Neural cell (in vitro differentiated cells): ENCODE results near the gene DNAJB12. TPM values are rescaled to one million over a fixed set of nuclear protein-coding genes. Genes with fewer than 3 reads are reported as not detected.

ENCODE experiments used
- H2AFZ ChIP-seq: fragments of 200-600, 300-800 bp; sonication (generic), shearing (Covaris generic); 2 replicates; pipeline ENCODE4 v1.6.0; 2014; ENCODE audit warnings: low read depth, mild to moderate bottlenecking, antibody characterized with exemption, low read length, moderate library complexity
- H3F3A ChIP-seq: fragments of 200-600 bp; shearing (Covaris generic); 2 replicates; pipeline ENCODE4 v1.6.1; 2016; ENCODE audit warnings: mild to moderate bottlenecking, moderate library complexity, mixed read lengths, antibody characterized with exemption, low read length; ENCODE audit not compliant: insufficient read depth, poor library complexity, severe bottlenecking
- H3K27ac ChIP-seq: fragments of 200-600, 300-800 bp; sonication (generic), shearing (Covaris generic); 2 replicates; pipeline ENCODE4 v1.5.1; 2014; ENCODE audit warnings: mild to moderate bottlenecking, low read length, moderate library complexity
- H3K27me3 ChIP-seq: fragments of 300-800, 200-600 bp; sonication (generic), shearing (Covaris generic); 2 replicates; pipeline ENCODE4 v1.6.0; 2014; ENCODE audit warnings: mild to moderate bottlenecking, low read depth, low read length, moderate library complexity; ENCODE audit not compliant: insufficient read depth
- H3K36me3 ChIP-seq: fragments of 300-800, 200-600 bp; sonication (generic), shearing (Covaris generic); 2 replicates; pipeline ENCODE4 v1.5.1; 2014; ENCODE audit warnings: mild to moderate bottlenecking, antibody characterized with exemption, low read length, moderate library complexity; ENCODE audit not compliant: insufficient read depth
- H3K4me2 ChIP-seq: fragments of 300-800, 200-600 bp; sonication (generic), shearing (Covaris generic); 2 replicates; pipeline ENCODE4 v1.6.0; 2014; ENCODE audit warnings: mild to moderate bottlenecking, low read length
- H3K4me3 ChIP-seq: fragments of 300-800, 200-600 bp; sonication (generic), shearing (Covaris generic); 2 replicates; pipeline ENCODE4 v1.5.1; 2014; ENCODE audit warnings: mild to moderate bottlenecking, low read length, moderate library complexity
- H3K79me2 ChIP-seq: fragments of 200-600 bp; shearing (Covaris generic); replicated peaks from 2 replicates; pipeline ENCODE4 v1.6.0; 2014; ENCODE audit warnings: mild to moderate bottlenecking, low read length, moderate library complexity; ENCODE audit not compliant: insufficient read depth
- H3K9ac ChIP-seq: fragments of 300-800, 200-600 bp; sonication (generic), shearing (Covaris generic); 2 replicates; pipeline ENCODE4 v1.6.1; 2016; ENCODE audit warnings: mild to moderate bottlenecking, low read length, mixed read lengths
- H3K9me2 ChIP-seq: fragments of 200-600 bp; shearing (Covaris generic); 2 replicates; pipeline ENCODE4 v1.6.1; 2016; ENCODE audit warnings: mild to moderate bottlenecking, low read length, mixed read lengths; ENCODE audit not compliant: insufficient read depth
- H3K9me3 ChIP-seq: fragments of 200-600, 300-800 bp; sonication (generic), shearing (Covaris generic); 2 replicates; pipeline ENCODE4 v1.6.1; 2016; ENCODE audit warnings: mild to moderate bottlenecking, mixed run types, low read length, moderate library complexity, mixed read lengths
- H4K20me1 ChIP-seq: fragments of 200-600 bp; shearing (Covaris generic); 2 replicates; pipeline ENCODE4 v1.6.1; 2016; ENCODE audit warnings: mild to moderate bottlenecking, mixed run types; ENCODE audit not compliant: insufficient read depth
- EP300 ChIP-seq: fragments of 450-650 bp; conservative IDR thresholded peaks from 2 replicates; pipeline ENCODE4 v1.6.1; 2014; ENCODE audit warnings: antibody characterized with exemption, mild to moderate bottlenecking, moderate library complexity; ENCODE audit not compliant: poor library complexity, severe bottlenecking
- EZH2 ChIP-seq: fragments of 200-600, 300-800 bp; shearing (Covaris generic), sonication (generic); IDR thresholded peaks from 2 replicates; pipeline ENCODE4 v1.6.1; 2014; ENCODE audit warnings: antibody characterized with exemption, low read length, borderline replicate concordance, mild to moderate bottlenecking; ENCODE audit not compliant: insufficient read depth, poor library complexity, severe bottlenecking
- MXI1 ChIP-seq: fragments of 450-650 bp; conservative IDR thresholded peaks from 2 replicates; pipeline ENCODE4 v1.6.1; 2014; ENCODE audit warnings: antibody characterized with exemption, mild to moderate bottlenecking; ENCODE audit not compliant: poor library complexity, severe bottlenecking
- POLR2AphosphoS5 ChIP-seq: IDR thresholded peaks from 2 replicates; pipeline ENCODE4 v1.6.1; 2012
- RAD21 ChIP-seq: fragments of 450-650 bp; conservative IDR thresholded peaks from 2 replicates; pipeline ENCODE4 v1.6.1; 2014; ENCODE audit warnings: antibody characterized with exemption, mild to moderate bottlenecking, moderate library complexity
- SMC3 ChIP-seq: fragments of 450-650 bp; conservative IDR thresholded peaks from 2 replicates; pipeline ENCODE4 v1.6.1; 2014; ENCODE audit warnings: antibody characterized with exemption, mild to moderate bottlenecking, moderate library complexity; ENCODE audit not compliant: poor library complexity
- TAF1 ChIP-seq: IDR thresholded peaks from 2 replicates; pipeline ENCODE4 v1.6.1; 2012; ENCODE audit warnings: low read depth
- polyA plus RNA-seq: library from polyadenylated mRNA; depleted of rRNA; stranded (reverse); fragments of >200 nt; gene quantifications from 2 replicates; pipeline ENCODE4 v1.2.3, GENCODE V29; 2014
- TF ChIP-seq, protein P1 (sequence below): IDR thresholded peaks from 2 replicates; pipeline ENCODE4 v1.6.1; 2012; ENCODE audit warnings: borderline replicate concordance
- TF ChIP-seq, protein P2 (sequence below): fragments of 450-650 bp; IDR thresholded peaks from 2 replicates; pipeline ENCODE4 v1.5.1; 2014; ENCODE audit warnings: antibody characterized with exemption, mild to moderate bottlenecking, moderate library complexity; ENCODE audit not compliant: poor library complexity, severe bottlenecking

The DNAJB12 gene
- polyA plus RNA-seq, 1 donor from 2014 or later, result 24.5 TPM

DNA sequence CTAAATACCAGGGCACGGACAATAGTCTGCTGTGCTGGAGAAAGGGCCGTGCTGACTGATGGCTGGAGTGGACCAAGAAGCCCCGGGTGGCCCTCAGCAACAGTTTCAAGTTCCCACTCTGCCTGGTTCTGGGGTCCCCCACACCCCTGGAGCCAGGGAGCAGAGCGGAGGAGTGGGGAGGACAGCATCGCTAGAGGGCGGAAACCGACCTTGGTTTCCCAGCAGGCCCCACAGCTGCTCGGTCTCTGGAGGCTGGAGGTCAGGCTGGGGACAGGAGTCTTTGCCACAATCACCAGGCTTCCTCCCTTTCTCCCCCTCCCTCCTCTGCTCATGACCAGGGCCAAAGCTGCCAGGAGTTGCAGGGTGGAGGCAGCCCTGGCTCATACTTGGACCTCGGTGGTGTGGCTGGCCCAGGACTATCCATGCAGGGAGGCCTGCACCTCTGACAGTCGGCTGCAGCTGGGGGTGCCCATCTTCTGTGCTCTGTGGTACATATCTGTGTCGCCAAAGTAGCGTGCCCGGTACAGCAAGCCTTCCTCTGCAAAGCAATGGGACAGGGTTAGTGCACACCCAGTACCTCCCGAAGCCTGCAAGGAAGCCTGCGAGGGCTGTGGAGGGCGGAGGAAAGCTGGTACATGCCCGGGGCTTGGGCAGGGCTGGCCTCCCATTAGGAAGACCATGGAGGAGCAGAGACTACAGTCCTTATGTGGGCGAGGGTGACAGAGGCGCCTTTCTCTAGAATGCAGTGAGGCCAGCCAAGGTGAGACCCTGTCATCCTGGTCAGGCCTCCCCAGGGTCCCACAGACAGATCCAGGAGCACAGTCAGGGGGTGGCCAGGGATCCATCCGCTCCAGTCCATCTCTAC, 19.1 kb downstream of the DNAJB12 start:
- H3K9ac ChIP-seq, result peak overlapping the region; percentile 79
- H3F3A ChIP-seq, result no peaks in the 10 kb centered on the region
- H3K9me2 ChIP-seq, result no peaks in the 10 kb centered on the region
- no peaks in the 10 kb centered on the region for H3K27me3 ChIP-seq
- TF ChIP-seq, protein P1, sequence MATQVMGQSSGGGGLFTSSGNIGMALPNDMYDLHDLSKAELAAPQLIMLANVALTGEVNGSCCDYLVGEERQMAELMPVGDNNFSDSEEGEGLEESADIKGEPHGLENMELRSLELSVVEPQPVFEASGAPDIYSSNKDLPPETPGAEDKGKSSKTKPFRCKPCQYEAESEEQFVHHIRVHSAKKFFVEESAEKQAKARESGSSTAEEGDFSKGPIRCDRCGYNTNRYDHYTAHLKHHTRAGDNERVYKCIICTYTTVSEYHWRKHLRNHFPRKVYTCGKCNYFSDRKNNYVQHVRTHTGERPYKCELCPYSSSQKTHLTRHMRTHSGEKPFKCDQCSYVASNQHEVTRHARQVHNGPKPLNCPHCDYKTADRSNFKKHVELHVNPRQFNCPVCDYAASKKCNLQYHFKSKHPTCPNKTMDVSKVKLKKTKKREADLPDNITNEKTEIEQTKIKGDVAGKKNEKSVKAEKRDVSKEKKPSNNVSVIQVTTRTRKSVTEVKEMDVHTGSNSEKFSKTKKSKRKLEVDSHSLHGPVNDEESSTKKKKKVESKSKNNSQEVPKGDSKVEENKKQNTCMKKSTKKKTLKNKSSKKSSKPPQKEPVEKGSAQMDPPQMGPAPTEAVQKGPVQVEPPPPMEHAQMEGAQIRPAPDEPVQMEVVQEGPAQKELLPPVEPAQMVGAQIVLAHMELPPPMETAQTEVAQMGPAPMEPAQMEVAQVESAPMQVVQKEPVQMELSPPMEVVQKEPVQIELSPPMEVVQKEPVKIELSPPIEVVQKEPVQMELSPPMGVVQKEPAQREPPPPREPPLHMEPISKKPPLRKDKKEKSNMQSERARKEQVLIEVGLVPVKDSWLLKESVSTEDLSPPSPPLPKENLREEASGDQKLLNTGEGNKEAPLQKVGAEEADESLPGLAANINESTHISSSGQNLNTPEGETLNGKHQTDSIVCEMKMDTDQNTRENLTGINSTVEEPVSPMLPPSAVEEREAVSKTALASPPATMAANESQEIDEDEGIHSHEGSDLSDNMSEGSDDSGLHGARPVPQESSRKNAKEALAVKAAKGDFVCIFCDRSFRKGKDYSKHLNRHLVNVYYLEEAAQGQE, result no peak
- TF ChIP-seq POLR2AphosphoS5, result no peak
- no peak for TF ChIP-seq EP300
- TF ChIP-seq MXI1, result no peak
- no peak for TF ChIP-seq EZH2
- TF ChIP-seq SMC3, result no peak
- no peak for TF ChIP-seq TAF1
- TF ChIP-seq, protein P2, sequence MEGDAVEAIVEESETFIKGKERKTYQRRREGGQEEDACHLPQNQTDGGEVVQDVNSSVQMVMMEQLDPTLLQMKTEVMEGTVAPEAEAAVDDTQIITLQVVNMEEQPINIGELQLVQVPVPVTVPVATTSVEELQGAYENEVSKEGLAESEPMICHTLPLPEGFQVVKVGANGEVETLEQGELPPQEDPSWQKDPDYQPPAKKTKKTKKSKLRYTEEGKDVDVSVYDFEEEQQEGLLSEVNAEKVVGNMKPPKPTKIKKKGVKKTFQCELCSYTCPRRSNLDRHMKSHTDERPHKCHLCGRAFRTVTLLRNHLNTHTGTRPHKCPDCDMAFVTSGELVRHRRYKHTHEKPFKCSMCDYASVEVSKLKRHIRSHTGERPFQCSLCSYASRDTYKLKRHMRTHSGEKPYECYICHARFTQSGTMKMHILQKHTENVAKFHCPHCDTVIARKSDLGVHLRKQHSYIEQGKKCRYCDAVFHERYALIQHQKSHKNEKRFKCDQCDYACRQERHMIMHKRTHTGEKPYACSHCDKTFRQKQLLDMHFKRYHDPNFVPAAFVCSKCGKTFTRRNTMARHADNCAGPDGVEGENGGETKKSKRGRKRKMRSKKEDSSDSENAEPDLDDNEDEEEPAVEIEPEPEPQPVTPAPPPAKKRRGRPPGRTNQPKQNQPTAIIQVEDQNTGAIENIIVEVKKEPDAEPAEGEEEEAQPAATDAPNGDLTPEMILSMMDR, result no peak
- TF ChIP-seq RAD21, result no peak
- H3K4me3 ChIP-seq, result peak overlapping the region; percentile 59
- no peaks in the 10 kb centered on the region for H4K20me1 ChIP-seq
- H3K36me3 ChIP-seq, result peaks cover 5% of the 10 kb centered on the region
- no peak overlapping the region for H2AFZ ChIP-seq
- no peaks in the 10 kb centered on the region for H3K79me2 ChIP-seq
- no peak overlapping the region for H3K4me2 ChIP-seq
- H3K27ac ChIP-seq, result peak overlapping the region; percentile 98
- H3K9me3 ChIP-seq, result no peaks in the 10 kb centered on the region

DNA sequence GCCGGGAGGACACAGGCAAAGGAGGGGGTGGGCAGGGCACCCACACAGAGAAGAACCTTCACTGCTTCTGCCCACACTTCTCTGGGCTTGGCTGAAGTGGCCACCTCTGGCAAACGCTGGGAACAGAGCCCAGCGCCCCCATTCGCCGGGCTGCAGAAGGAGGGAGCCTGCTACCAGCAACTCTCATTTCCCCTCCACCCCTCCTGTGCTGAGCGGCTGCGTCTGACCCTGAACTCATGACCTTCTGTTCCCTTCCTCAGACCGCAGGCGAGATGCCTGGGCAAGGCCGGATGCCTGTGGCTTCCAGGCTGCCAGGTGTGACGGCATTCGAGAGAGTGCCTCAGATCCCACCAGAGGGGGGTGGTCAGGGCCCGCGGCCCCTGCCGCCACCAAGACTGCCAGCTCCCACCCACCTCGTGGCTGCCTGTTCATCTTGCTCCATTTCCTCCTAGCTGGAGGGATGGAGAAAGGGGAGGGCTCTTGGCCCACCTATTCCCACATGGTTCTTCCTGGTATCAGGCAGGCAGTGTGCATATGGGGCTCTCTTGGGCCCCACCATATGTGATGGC, 19.8 kb downstream of the DNAJB12 start:
- Histone ChIP-seq H3K9me2 (no peaks in the 10 kb centered on the region), H3K27ac (peak overlapping the region; percentile 98), H3K4me3 (peak overlapping the region; percentile 59), H3K27me3 (no peaks in the 10 kb centered on the region), H3K79me2 (no peaks in the 10 kb centered on the region), H3K36me3 (peaks cover 5% of the 10 kb centered on the region), H3K9me3 (no peaks in the 10 kb centered on the region), H2AFZ (no peak overlapping the region), H3K4me2 (peak overlapping the region; percentile 84), H3K9ac (peak overlapping the region; percentile 79), H3F3A (no peaks in the 10 kb centered on the region), H4K20me1 (no peaks in the 10 kb centered on the region)
- TF ChIP-seq SMC3 (no peak), RAD21 (no peak), POLR2AphosphoS5 (no peak), EP300 (no peak), TAF1 (no peak), EZH2 (no peak), MXI1 (no peak)
- TF ChIP-seq, protein P1, result no peak
- TF ChIP-seq, protein P2, result no peak
